Keratinocyte (primary cell): Measurements from ENCODE around the gene DGCR6L. TPM values are rescaled to one million over a fixed set of nuclear protein-coding genes. Genes with fewer than 3 reads are reported as not detected.
A peak's percentile ranks its signal among the peaks of the same experiment; 100 is the strongest.

Experiments used
- DNase-seq: peaks from one replicate; pipeline ENCODE4 v3.0.0-alpha.2; 2011; ENCODE audit warnings: low read depth, missing footprints, low spot score
- FAIRE-seq: peaks from 2 replicates; lab custom pipeline; 2011; peaks lifted over from hg19 to GRCh38; lab: Jason Lieb, UNC
- H2AFZ ChIP-seq: 2 replicates; pipeline ENCODE4 v1.6.0; 2012; ENCODE audit warnings: low read length, control low read depth, inconsistent platforms; ENCODE audit not compliant: control insufficient read depth
- H3K27ac ChIP-seq: 2 replicates; pipeline ENCODE4 v1.5.1; 2011; ENCODE audit warnings: low read length; ENCODE audit not compliant: control insufficient read depth, insufficient read depth
- H3K27me3 ChIP-seq: 3 replicates; pipeline ENCODE4 v1.6.0; 2011; ENCODE audit warnings: low read length; ENCODE audit not compliant: control insufficient read depth, insufficient read depth; ENCODE audit errors: extremely low read depth
- H3K36me3 ChIP-seq, 2 experiments: 2 replicates in 1 of 2; 3 replicates in 1 of 2; pipeline ENCODE4 v1.5.1; 2011; ENCODE audit warnings: low read length in 2 of 2, mild to moderate bottlenecking in 1 of 2; ENCODE audit not compliant: control insufficient read depth in 2 of 2, insufficient read depth in 2 of 2; ENCODE audit errors: extremely low read depth in 1 of 2
- H3K4me1 ChIP-seq: 3 replicates; pipeline ENCODE4 v1.5.1; 2011; ENCODE audit warnings: low read length; ENCODE audit not compliant: control insufficient read depth, insufficient read depth; ENCODE audit errors: extremely low read depth
- H3K4me2 ChIP-seq: 3 replicates; pipeline ENCODE4 v1.6.0; 2011; ENCODE audit warnings: low read depth, low read length; ENCODE audit not compliant: control insufficient read depth, insufficient read depth; ENCODE audit errors: extremely low read depth
- H3K4me3 ChIP-seq, 3 experiments: fragments of 200-600 bp in 1 of 3; sonication (generic) in 1 of 3; 2 replicates in 2 of 3; 3 replicates in 1 of 3; pipeline ENCODE4 v1.5.1; 2011 to 2016; ENCODE audit warnings: low read length in 3 of 3, mild to moderate bottlenecking in 3 of 3, control low read depth in 2 of 3, inconsistent platforms in 1 of 3, low read depth in 1 of 3, mixed read lengths in 1 of 3, mixed run types in 1 of 3, moderate library complexity in 1 of 3; ENCODE audit not compliant: control insufficient read depth in 2 of 3, insufficient read depth in 2 of 3; ENCODE audit errors: extremely low read depth in 1 of 3
- H3K79me2 ChIP-seq: 2 replicates; pipeline ENCODE4 v1.6.0; 2012; ENCODE audit warnings: low read length; ENCODE audit not compliant: control insufficient read depth, insufficient read depth
- H3K9ac ChIP-seq: 3 replicates; pipeline ENCODE4 v1.6.0; 2011; ENCODE audit warnings: low read length; ENCODE audit not compliant: control insufficient read depth, insufficient read depth; ENCODE audit errors: extremely low read depth
- H3K9me1 ChIP-seq: 3 replicates; pipeline ENCODE4 v1.6.0; 2011; ENCODE audit warnings: low read length; ENCODE audit not compliant: control insufficient read depth, insufficient read depth; ENCODE audit errors: extremely low read depth
- H3K9me3 ChIP-seq: 2 replicates; pipeline ENCODE4 v1.5.1; 2012; ENCODE audit warnings: low read depth, low read length; ENCODE audit not compliant: control insufficient read depth
- H4K20me1 ChIP-seq: 3 replicates; pipeline ENCODE4 v1.6.0; 2011; ENCODE audit warnings: low read length; ENCODE audit not compliant: control insufficient read depth, insufficient read depth; ENCODE audit errors: extremely low read depth
- CTCF ChIP-seq, 3 experiments: IDR thresholded peaks in 1 of 3; conservative IDR thresholded peaks in 1 of 3; optimal IDR thresholded peaks in 1 of 3; 2 replicates in 2 of 3; 3 replicates in 1 of 3; pipeline versions ENCODE3 to v1.5.1; 2011; ENCODE audit warnings: low read length in 3 of 3, mild to moderate bottlenecking in 3 of 3, moderate library complexity in 2 of 3, control low read depth in 1 of 3, inconsistent platforms in 1 of 3; ENCODE audit not compliant: insufficient read depth in 2 of 3; ENCODE audit errors: extremely low read depth in 1 of 3
- EZH2 ChIP-seq: IDR thresholded peaks from one replicate; pipeline ENCODE4 v1.6.1; 2012; ENCODE audit warnings: inconsistent platforms, mild to moderate bottlenecking, low read length, moderate library complexity
- dilution Hi-C: fragments of 300-500 bp; cut with MboI; formaldehyde crosslinking; loops from one replicate; pipeline ENCODE4 v1.7.0; 2020; ENCODE audit warnings: low sequenced_read_pairs; ENCODE audit not compliant: extremely low pct_ligation_motif_present
- polyA plus RNA-seq, 5 experiments: library from polyadenylated mRNA; depleted of rRNA in 3 of 5; stranded (reverse) in 3 of 5; stranded (forward) in 1 of 5; unstranded in 1 of 5; fragments of >200 nt; gene quantifications; 1 replicate in 1 of 5; 2 replicates in 3 of 5; 3 replicates in 1 of 5; pipeline versions ENCODE4 v1.2.1 to v1.2.3, GENCODE V29; 2011 to 2012; ENCODE audit warnings: missing spikeins in 2 of 5, low read depth in 1 of 5, low replicate concordance in 1 of 5

DGCR6L gene
- polyA plus RNA-seq, 1 donor (not counting 4 experiments of a cell fraction or from before 2014, with no cell fraction given): 19.2 TPM

GRCh38 chr22:20298110-20298802 is 21.6 kb downstream of the DGCR6L start:
- Histone ChIP-seq H3K27me3 (peaks cover 29% of the 10 kb centered on the region), H2AFZ (peak overlapping the region; percentile 43), H3K36me3 (no peaks in the 10 kb centered on the region), H3K27ac (no peak overlapping the region), H3K9me1 (no peaks in the 10 kb centered on the region), H4K20me1 (no peaks in the 10 kb centered on the region), H3K4me1 (no peaks in the 10 kb centered on the region), H3K9me3 (no peaks in the 10 kb centered on the region), H3K4me2 (peak overlapping the region; percentile 75), H3K4me3 (peak overlapping the region in 2 of 3 experiments; percentile 52 to 61), H3K9ac (no peak overlapping the region), H3K79me2 (no peaks in the 10 kb centered on the region)
- dilution Hi-C loops: no loop called here
- no peak for FAIRE-seq
- TF ChIP-seq CTCF (optimal IDR thresholded peaks at IDR 0.05 in 1 of 3, IDR thresholded peaks at IDR 0.05 in 1 of 3, conservative IDR thresholded peaks at IDR 0.05 in 1 of 3; ENCODE audit: extremely low read depth in 1 of 3, insufficient read depth in 2 of 3, low read length in 3 of 3) (no peak), EZH2 (no peak)
- DNase-seq: no peak

- dilution Hi-C loops: no loop called here
- H3K27me3 ChIP-seq: peaks cover 25% of the 10 kb centered on the region
Observed at GRCh38 chr22:20297414-20298109, 22.3 kb downstream of the DGCR6L start.

More at GRCh38 chr22:20297414-20298109, 22.3 kb downstream of the DGCR6L start:
- Histone ChIP-seq H3K4me2 (no peak overlapping the region), H3K27ac (no peak overlapping the region), H3K9ac (no peak overlapping the region), H2AFZ (no peak overlapping the region), H3K79me2 (no peaks in the 10 kb centered on the region), H3K4me3 (no peak overlapping the region), H3K4me1 (no peaks in the 10 kb centered on the region), H4K20me1 (no peaks in the 10 kb centered on the region), H3K9me3 (no peaks in the 10 kb centered on the region), H3K9me1 (no peaks in the 10 kb centered on the region), H3K36me3 (no peaks in the 10 kb centered on the region)
- DNase-seq (no peak), FAIRE-seq (no peak)
- TF ChIP-seq EZH2 (no peak), CTCF (optimal IDR thresholded peaks at IDR 0.05 in 1 of 3, IDR thresholded peaks at IDR 0.05 in 1 of 3, conservative IDR thresholded peaks at IDR 0.05 in 1 of 3; ENCODE audit: extremely low read depth in 1 of 3, insufficient read depth in 2 of 3, low read length in 3 of 3) (no peak)
